CD4-positive, alpha-beta T cell treated with Interleukin-21 for 1 hour (primary cell): ENCODE data around the gene ULK4.
A peak's percentile ranks its signal among the peaks of the same experiment; 100 is the strongest.

Source experiments
- DNase-seq: peaks from one replicate; pipeline ENCODE4 v3.0.0-alpha.2; 2020

ULK4 gene

DNA sequence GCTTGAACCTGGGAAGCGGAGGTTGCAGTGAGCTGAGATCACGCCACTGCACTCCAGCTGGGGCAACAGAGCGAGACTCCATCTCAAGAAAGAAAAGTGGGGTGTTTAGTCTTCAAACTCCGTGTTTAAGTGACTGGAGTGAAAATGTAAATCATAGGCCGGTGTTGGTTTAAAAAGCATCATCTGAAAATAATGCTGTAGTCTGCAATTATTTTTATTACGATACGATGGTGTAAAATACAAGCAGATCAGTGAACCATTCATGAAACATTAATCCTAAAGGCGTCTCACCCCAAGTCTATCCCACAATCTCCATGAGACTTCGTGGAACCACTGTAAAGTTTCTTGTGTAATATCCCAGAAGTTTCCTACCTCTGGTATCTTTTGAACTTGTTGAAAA, 756.3 kb downstream of the ULK4 start:
- no peak for DNase-seq

DNA sequence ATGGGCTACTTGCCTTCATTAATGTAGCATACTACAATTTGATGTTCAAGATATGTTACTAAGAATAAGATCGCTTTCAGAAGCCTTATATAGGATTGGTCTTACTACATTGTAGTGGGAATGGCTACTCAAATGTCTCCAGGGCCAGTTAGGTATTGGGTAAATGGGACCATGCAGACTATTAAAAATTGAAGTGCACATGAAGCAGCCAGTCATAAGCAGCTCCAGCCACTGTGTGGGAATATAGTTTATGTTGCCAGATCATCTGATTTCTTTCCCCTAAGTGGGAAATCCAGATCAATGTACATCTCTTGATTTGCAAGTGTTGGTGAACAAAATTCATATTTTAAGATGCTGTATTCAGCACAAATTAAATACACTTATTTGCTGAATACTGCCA, 757.5 kb downstream of the ULK4 start:
- DNase-seq: no peak

DNA sequence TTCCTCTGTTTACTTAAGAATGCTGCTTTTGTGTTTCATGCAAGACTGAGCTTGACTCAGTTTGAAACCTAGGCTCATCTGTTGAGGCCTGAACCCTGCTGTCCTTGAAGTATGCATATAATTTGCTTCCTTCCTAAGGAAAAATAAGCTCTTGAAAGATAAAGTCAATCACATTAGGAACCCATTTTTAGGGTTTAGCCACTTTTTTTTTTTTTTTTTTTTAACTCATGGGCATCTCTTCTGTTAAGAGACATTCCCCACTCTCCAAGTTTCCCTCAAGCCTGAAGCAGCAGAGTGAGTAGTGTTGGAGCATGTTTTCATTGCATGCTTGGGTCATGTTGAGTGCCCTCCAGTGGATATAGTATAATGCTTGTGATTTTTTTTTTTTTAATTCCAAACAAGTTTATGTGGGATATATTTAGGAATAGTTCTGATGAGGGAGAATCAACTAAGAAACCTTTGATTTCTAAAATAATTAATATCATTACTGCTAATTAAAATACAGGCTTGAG, 759.0 kb downstream of the ULK4 start:
- no peak for DNase-seq

DNA sequence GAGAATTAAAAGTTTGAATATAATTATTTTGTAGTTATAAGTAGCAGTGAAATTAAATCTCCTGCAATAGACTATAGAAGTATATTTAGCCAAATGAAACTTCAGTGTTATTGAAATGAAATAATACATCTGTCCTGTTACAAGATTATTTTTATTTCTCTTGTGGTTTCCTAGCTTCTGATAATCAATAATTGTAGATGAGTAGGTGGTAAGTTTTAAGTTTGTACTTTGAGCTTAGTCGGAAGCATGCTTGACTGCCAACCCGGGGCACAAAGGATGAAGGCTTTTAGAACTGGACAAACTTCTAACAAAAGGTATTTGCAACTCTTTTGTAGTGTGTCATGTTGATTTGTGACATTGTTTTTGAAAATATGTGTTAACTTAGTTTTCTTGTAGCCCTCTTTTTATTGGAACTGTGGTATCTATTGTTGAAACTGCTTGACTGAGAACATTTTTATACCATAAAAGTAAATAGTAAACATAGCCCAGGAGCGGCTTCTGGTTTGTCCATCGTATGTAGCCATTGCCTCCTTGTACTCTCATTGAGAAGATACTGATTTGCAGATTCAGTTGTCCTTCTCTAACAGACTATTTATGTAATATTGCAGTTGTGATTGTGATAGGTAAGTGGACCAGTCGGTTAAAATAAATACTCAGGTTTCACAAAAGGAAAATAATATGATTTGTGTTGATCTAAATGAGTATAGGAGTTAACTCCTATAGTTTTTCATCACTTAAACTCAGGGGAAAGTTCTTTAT, 759.6 kb downstream of the ULK4 start:
- DNase-seq: no peak

DNA sequence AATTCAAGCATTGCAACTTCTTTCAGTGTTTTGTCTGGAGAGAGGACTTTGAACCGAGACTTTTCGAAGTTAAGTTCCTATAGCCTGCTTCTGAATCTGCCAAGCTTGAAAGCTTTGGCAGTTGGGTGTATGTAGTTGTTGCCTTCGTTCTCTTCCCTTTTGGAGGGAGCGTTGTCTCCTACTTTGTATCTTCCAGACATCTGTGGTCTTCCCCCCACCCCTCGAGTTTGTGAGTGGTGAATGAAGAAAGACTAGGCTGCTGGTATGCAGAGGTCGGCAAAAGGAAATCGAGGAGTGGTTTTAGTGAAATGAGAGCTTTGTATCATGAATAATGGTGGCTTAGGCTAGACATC, 761.3 kb downstream of the ULK4 start:
- DNase-seq: peak; percentile 31

DNA sequence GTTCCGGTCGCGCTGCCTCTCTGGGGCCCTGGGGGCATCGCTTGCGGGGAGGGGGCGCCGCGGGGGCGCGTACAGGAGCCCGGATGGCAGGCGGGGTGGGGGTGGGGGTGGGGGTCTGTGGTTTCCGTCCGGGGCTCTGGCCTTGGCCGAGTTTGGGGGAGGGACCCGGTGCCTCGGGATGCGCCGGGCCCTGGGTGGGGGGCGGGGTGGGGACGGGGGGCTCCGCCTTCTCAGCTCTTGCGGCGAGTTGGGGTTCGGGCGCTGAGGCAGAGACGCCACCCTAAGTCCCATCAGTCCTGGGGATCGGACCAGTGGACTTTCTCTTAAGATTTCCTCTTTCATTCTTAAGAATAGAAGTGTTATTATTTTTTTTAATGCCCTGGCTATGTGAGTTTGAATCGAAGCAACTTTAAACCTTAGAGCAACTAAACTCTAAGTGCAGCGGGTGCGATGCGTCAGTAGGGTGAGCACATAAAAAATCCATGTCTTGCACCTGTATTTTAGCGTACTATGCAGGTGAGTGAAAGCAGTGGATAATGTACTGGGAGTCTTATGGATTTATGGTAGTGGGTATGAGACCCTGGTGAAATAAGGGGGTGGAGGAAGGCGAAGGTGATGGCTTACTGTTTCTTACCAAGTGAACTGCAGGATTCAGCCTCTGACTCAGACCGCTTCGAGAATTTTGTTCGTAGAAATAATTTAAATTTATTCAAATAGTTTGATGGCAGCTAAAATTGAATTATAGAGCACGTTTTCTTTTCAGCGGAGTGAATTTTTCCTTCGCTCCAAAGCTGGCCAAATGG, 761.8 kb downstream of the ULK4 start:
- DNase-seq: peak; percentile 51

DNA sequence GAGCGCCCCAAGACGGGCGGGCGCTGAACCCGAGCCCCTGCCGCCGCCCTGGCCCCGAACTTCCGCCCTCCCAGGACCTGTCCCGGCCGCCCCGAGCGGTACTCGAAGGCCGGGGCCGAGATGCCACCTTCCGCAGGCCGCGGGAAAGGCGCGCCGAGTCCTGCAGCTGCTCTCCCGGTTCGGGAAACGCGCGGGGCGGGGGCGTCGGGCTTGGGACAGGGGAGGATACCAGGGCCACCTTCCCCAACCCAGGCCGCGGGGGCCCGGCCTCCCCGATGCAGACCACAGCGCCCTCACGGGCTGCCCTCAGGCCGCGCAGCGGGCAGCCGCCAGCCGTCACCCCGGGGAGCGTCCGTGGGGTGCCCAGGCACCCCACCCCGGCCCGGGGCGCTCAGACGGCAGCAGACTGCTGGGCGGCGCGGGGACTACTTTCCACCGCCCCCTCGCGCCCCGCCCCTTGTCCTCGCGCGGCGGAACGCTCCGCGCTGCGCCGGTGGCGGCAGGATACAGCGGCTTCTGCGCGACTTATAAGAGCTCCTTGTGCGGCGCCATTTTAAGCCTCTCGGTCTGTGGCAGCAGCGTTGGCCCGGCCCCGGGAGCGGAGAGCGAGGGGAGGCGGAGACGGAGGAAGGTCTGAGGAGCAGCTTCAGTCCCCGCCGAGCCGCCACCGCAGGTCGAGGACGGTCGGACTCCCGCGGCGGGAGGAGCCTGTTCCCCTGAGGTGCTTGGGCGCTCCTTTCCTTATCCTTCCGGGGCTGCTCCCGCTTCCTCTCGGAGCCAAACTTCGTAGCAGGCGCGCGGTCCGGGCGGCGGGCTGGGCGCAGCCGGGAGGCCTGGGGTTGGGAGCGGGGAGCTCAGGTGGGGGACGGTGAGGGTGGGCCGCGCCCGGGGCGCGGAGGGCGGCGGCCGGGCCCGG, 762.7 kb downstream of the ULK4 start, which contains the start of gene CTNNB1:
CTNNB1 (plus strand) TSS at position 556 of the 916 bp plus-strand sequence. CDS start 24,564 bp downstream, outside the sequence.
- peak; percentile 94 for DNase-seq

DNA sequence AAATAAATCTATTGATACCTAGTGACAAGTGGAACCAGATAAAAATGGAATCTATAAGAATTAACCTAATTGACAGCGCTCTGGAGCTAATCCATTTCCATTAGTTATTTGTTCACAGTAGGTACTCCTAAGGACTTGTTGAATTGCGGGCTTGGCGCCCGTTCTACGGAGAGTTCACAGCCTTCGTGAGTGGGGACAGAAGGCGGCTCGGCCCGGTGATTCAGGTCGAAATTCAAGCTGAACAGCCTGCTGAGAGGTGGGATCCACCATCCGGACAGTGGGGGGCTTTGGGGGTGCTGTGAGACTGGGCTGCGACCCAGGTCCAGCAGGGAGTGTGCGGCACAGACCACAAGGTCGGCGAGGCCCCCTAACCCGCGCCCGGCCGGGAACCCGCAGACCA, 763.4 kb downstream of the ULK4 start:
- DNase-seq: peak; percentile 14

DNA sequence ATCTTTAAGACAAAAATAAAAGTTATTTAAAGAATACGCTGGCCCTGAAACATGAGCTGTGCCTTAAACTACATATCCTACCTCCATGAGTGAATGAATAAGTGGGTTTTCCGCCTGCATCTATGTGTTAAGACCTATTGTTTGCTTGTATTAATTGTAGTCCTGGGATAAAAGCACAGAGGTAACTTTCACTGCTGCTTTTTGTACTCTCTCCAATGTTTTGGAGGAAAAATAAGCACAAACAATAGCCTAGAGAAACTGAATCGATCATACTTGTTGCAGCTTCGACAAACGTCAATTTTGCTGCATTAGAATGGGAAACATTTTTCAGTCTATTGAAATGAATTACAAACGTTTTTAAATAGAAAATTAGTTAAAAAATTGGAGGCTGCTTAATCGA, 763.9 kb downstream of the ULK4 start:
- DNase-seq: no peak
